MM.1S (cell line): ENCODE results near the gene CD96.

Experiments used
- CTCF ChIP-seq: fragments of 300-600 bp; sonication (generic); IDR thresholded peaks from 2 replicates; pipeline ENCODE4 v1.5.1; 2016; ENCODE audit warnings: antibody characterized with exemption, low read length, mixed read lengths
- EZH2 ChIP-seq: fragments of 300-600 bp; sonication (generic); optimal IDR thresholded peaks from 2 replicates; pipeline ENCODE3; 2017; ENCODE audit warnings: low read depth, mild to moderate bottlenecking, antibody characterized with exemption, low read length, mixed read lengths

GRCh38 chr3:111585217-111585616 lies 43.2 kb downstream of the CD96 start:
- TF ChIP-seq CTCF, result no peak
- TF ChIP-seq EZH2, result no peak
